T-cell (primary cell): Measurements from ENCODE around the gene RHOU. TPM values are rescaled to one million over a fixed set of nuclear protein-coding genes. Genes with fewer than 3 reads are reported as not detected.

Source experiments
- ATAC-seq, 4 experiments: fragments of 200-7000 bp in 3 of 4; fragments of 150-1000 bp in 1 of 4; cut with Tn5 transposase; replicated peaks in 1 of 4; 1 replicate in 3 of 4; 2 replicates in 1 of 4; pipeline ENCODE4 v1.10.0; 2021; ENCODE audit warnings: moderate library complexity in 3 of 4, mild to moderate bottlenecking in 2 of 4, moderate number of reproducible peaks in 1 of 4
- CTCF ChIA-PET, 2 donors: fragments of 300-600 bp; sonication (Branson Sonifier 250); formaldehyde crosslinking; loops; one replicate each; lab custom pipeline; 2022; ENCODE audit warnings: antibody characterized with exemption in 2 of 2; lab: Charles Lee
- POLR2A ChIA-PET, 2 donors: fragments of 300-600 bp; sonication (Branson Sonifier 250); formaldehyde crosslinking; loops; one replicate each; lab custom pipeline; 2022; ENCODE audit warnings: antibody characterized with exemption in 2 of 2; lab: Charles Lee
- DNase-seq, 35 experiments: peaks; one replicate each; pipeline versions ENCODE4 v3.0.0 to v3.0.0-alpha.2; 2013 to 2023
- H3K27ac ChIP-seq: one replicate; pipeline ENCODE4 v1.5.1; 2013; ENCODE audit warnings: low read length
- H3K27me3 ChIP-seq, 2 experiments: replicated peaks in 1 of 2; 1 replicate in 1 of 2; 2 replicates in 1 of 2; pipeline versions ENCODE4 v1.6.1 to v1.7.0; 2013; ENCODE audit warnings: low read length in 1 of 2, mixed read lengths in 1 of 2; ENCODE audit not compliant: control insufficient read depth in 2 of 2, insufficient read depth in 2 of 2; ENCODE audit errors: extremely low read depth in 1 of 2
- H3K36me3 ChIP-seq, 2 donors: 1 replicate in 1 of 2; 2 replicates in 1 of 2; pipeline versions ENCODE4 v1.6.1 to v1.7.0; 2013; ENCODE audit warnings: low read length in 1 of 2; ENCODE audit not compliant: control insufficient read depth in 2 of 2, insufficient read depth in 1 of 2; ENCODE audit errors: extremely low read depth in 1 of 2
- H3K4me1 ChIP-seq, 2 experiments: 1 replicate in 1 of 2; 2 replicates in 1 of 2; pipeline versions ENCODE4 v1.6.1 to v1.7.0; 2013; ENCODE audit warnings: low read length in 2 of 2, mixed read lengths in 1 of 2; ENCODE audit not compliant: insufficient read depth in 2 of 2, control insufficient read depth in 1 of 2; ENCODE audit errors: extremely low read depth in 1 of 2
- H3K4me3 ChIP-seq, 2 donors: 1 replicate in 1 of 2; 2 replicates in 1 of 2; pipeline versions ENCODE4 v1.5.1 to v1.7.0; 2013; ENCODE audit warnings: mild to moderate bottlenecking in 2 of 2, low read length in 1 of 2, moderate library complexity in 1 of 2; ENCODE audit not compliant: control insufficient read depth in 1 of 2; ENCODE audit errors: extremely low read depth in 1 of 2
- H3K9me3 ChIP-seq: 2 replicates; pipeline ENCODE4 v1.7.0; 2013
- H3K27ac Mint-ChIP-seq, 2 donors: one replicate each; pipeline ENCODE4 v1.8.0; 2020 to 2021; ENCODE audit warnings: mild to moderate bottlenecking in 2 of 2, mixed read lengths in 2 of 2
- H3K27me3 Mint-ChIP-seq, 2 donors: one replicate each; pipeline ENCODE4 v1.8.0; 2021 to 2022; ENCODE audit warnings: mixed read lengths in 2 of 2
- H3K36me3 Mint-ChIP-seq: one replicate; pipeline ENCODE4 v1.8.0; 2021; ENCODE audit warnings: mixed read lengths
- H3K4me1 Mint-ChIP-seq, 3 donors: one replicate each; pipeline ENCODE4 v1.8.0; 2020 to 2022; ENCODE audit warnings: mixed read lengths in 3 of 3, mild to moderate bottlenecking in 1 of 3
- H3K4me3 Mint-ChIP-seq, 3 donors: one replicate each; pipeline ENCODE4 v1.8.0; 2020 to 2022; ENCODE audit warnings: mild to moderate bottlenecking in 3 of 3, mixed read lengths in 3 of 3, moderate library complexity in 3 of 3
- H3K9me3 Mint-ChIP-seq, 3 donors: one replicate each; pipeline ENCODE4 v1.8.0; 2020 to 2022; ENCODE audit warnings: mixed read lengths in 3 of 3
- WGBS: methylation state at CpG from one replicate; pipeline ENCODE4 v1.1.5; 2013; ENCODE audit warnings: missing lambda C conversion rate; ENCODE audit not compliant: insufficient coverage; 5-methylcytosine and 5-hydroxymethylcytosine counted together
- total RNA-seq, 35 experiments: library from RNA in 6 of 35; stranded (reverse) in 6 of 35; fragments of 120-200 nt in 1 of 35; gene quantifications; one replicate each; pipeline versions ENCODE4 v1.2.1 to v1.2.4 and lab custom pipeline; 2013 to 2026

Gene RHOU
- total RNA-seq, 5 donors from 2014 or later (not counting 1 experiment from before 2014, with no cell fraction given), result 1.5 to 2.3 (median 1.8) TPM

DNA sequence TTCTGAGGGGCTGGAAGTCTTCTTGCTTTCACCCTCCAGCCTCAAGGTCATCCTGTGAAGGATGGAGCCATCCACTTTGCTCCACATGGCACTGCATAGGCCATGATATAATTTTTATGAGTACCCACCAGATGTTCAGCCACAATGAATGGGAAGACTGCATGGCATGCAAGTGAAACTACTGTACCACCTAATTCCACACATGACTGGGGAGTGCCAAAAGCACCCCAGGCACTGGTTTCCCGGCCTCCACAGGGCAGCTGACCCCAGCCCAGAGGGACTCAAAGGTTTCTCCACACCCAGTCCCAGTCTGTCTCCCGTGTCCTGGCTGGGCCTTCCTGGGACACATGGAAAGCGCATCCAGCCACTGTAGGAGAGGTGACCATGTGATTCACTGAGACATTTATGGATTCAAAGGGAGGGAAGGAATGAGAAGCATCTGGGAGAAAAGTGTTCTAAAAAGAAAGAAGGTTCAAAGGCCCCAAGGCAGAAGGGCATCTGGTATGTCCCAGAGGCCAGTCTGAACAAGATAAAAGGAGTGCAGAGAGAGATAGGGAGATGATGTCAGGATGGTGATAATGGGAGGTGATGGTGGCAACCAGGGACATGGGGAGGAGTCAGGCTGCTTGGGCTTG lies 12.1 kb downstream of the RHOU start:
- H3K27me3 ChIP-seq, result peaks cover 0 to 4% of the 10 kb centered on the region in 2 experiments
- ChIA-PET POLR2A (no interaction called here), CTCF (interaction anchor here in 1 of 2 donors (0.5 kb wide), 1 partner anchor 94 kb away, joined by 3 read pairs; no protein-coding TSS in a partner anchor)
- Mint-ChIP-seq H3K27me3 (no peaks in the 10 kb centered on the region), H3K4me3 (no peak overlapping the region), H3K36me3 (peaks cover 14% of the 10 kb centered on the region), H3K4me1 (peaks cover 9 to 13% (median 9%) of the 10 kb centered on the region in 3 donors), H3K9me3 (no peaks in the 10 kb centered on the region), H3K27ac (no peak overlapping the region)
- DNase-seq (no peak), ATAC-seq (no peak)
- peaks cover 0 to 15% of the 10 kb centered on the region in 2 experiments for H3K4me1 ChIP-seq
- H3K27ac ChIP-seq, result no peak overlapping the region
- H3K4me3 ChIP-seq, result no peak overlapping the region
- 100% methylated on average over 2 of the region's 3 CpGs for WGBS
- H3K9me3 ChIP-seq, result no peaks in the 10 kb centered on the region
- H3K36me3 ChIP-seq, result peaks cover 7 to 18% of the 10 kb centered on the region in 2 donors

DNA sequence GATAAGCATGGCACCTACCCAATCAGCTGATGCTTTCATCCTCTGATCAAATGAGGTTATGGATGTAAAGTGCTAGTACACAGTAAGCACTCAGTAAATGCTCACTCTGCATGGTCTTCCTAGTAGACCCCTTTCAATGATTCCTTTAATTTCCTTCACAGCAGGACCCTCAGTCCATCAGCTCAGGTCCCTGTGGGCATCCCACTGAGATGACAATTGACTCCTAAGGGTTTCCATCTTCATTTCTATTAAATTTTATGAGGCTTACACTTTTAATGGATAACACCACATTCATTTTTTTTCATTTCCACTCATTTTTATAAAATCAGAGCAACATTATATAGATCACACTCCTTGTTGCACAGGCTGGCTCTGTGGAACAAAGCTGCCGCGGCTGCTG lies 12.8 kb downstream of the RHOU start:
- H3K9me3 Mint-ChIP-seq, result no peaks in the 10 kb centered on the region
- Histone ChIP-seq H3K9me3 (no peaks in the 10 kb centered on the region), H3K36me3 (peaks cover 5 to 18% of the 10 kb centered on the region in 2 donors), H3K4me1 (peaks cover 0 to 15% of the 10 kb centered on the region in 2 experiments), H3K27ac (no peak overlapping the region), H3K4me3 (no peak overlapping the region), H3K27me3 (peaks cover 0 to 4% of the 10 kb centered on the region in 2 experiments)
- no peak for ATAC-seq
- no CpG with 5 or more reads among the region's 2 CpGs for WGBS
- no peak for DNase-seq
- H3K4me1 Mint-ChIP-seq, result peaks cover 9 to 13% (median 9%) of the 10 kb centered on the region in 3 donors
- peaks cover 13% of the 10 kb centered on the region for H3K36me3 Mint-ChIP-seq
- H3K27me3 Mint-ChIP-seq, result no peaks in the 10 kb centered on the region
- H3K27ac Mint-ChIP-seq, result no peak overlapping the region
- ChIA-PET POLR2A (no interaction called here), CTCF (interaction anchor here in 1 of 2 donors (0.5 kb wide), 1 partner anchor 94 kb away, joined by 3 read pairs; no protein-coding TSS in a partner anchor)
- H3K4me3 Mint-ChIP-seq, result no peak overlapping the region

DNA sequence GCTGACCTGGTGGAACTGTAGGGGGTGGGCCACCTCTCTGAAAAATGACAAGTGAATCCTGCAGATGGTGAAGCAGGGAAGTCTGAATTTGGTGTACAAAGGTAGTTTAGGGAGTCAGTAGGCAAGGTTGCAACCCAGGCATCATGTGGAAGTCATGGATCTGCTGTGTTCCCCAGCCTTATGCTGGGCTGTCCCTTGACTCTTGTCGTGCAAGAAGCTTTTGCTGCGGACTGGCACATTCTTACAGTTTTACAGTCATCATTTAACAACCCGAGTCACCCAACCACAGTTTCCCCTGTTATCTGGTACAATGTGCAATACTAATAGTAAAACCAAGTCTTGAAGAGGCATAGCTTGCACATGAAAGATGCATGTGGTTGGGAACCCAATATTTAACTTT lies 13.2 kb downstream of the RHOU start:
- Histone ChIP-seq H3K36me3 (peaks cover 1 to 14% of the 10 kb centered on the region in 2 donors), H3K4me3 (no peak overlapping the region), H3K9me3 (no peaks in the 10 kb centered on the region), H3K4me1 (peaks cover 0 to 15% of the 10 kb centered on the region in 2 experiments), H3K27ac (no peak overlapping the region), H3K27me3 (peaks cover 2 to 4% of the 10 kb centered on the region in 2 experiments)
- peaks cover 9 to 13% (median 9%) of the 10 kb centered on the region in 3 donors for H3K4me1 Mint-ChIP-seq
- ChIA-PET POLR2A (no interaction called here), CTCF (interaction anchor here in 1 of 2 donors (0.5 kb wide), 1 partner anchor 93 kb away, joined by 3 read pairs; no protein-coding TSS in a partner anchor)
- ATAC-seq, result peak in 3 of 4 experiments; percentile 33 to 45 (median 42)
- H3K4me3 Mint-ChIP-seq, result no peak overlapping the region
- peaks cover 9% of the 10 kb centered on the region for H3K36me3 Mint-ChIP-seq
- H3K27ac Mint-ChIP-seq, result no peak overlapping the region
- H3K9me3 Mint-ChIP-seq, result no peaks in the 10 kb centered on the region
- peaks cover under 1 to 1% of the 10 kb centered on the region in 2 donors for H3K27me3 Mint-ChIP-seq
- peak in 3 of 35 experiments; percentile 4 to 36 (median 9) for DNase-seq
- WGBS, result 0% methylated on average over 2 of the region's 3 CpGs

DNA sequence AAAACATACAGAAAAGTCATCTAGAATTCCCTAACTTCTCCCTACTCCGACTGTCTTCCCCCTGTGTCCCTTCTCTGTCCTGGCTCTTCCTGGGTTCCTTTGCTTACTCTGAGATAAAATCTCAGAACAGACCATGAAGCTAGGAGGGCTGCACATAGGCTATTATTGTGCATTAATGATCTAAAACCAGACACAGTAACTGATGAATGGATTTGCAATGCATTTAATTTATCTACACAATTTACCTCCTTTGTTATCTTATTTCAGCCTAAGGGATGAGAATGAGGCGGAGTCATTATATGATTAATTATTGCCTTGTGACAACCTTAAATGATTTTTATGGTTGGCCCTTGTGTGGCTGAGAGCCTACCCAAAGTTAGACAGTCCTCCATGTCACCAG lies 14.5 kb downstream of the RHOU start:
- H3K4me3 ChIP-seq, result no peak overlapping the region
- Mint-ChIP-seq H3K4me3 (no peak overlapping the region), H3K27ac (no peak overlapping the region), H3K27me3 (peaks cover 6 to 8% of the 10 kb centered on the region in 2 donors), H3K4me1 (peaks cover 9 to 13% (median 9%) of the 10 kb centered on the region in 3 donors), H3K36me3 (peaks cover 4% of the 10 kb centered on the region), H3K9me3 (no peaks in the 10 kb centered on the region)
- no peaks in the 10 kb centered on the region for H3K9me3 ChIP-seq
- ChIA-PET CTCF (no interaction called here), POLR2A (no interaction called here)
- no peak for ATAC-seq
- peaks cover 4 to 7% of the 10 kb centered on the region in 2 experiments for H3K27me3 ChIP-seq
- DNase-seq, result no peak
- no CpG with 5 or more reads among the region's 2 CpGs for WGBS
- peaks cover 0 to 15% of the 10 kb centered on the region in 2 experiments for H3K4me1 ChIP-seq
- H3K36me3 ChIP-seq, result peaks cover 0 to 3% of the 10 kb centered on the region in 2 donors
- no peak overlapping the region for H3K27ac ChIP-seq

DNA sequence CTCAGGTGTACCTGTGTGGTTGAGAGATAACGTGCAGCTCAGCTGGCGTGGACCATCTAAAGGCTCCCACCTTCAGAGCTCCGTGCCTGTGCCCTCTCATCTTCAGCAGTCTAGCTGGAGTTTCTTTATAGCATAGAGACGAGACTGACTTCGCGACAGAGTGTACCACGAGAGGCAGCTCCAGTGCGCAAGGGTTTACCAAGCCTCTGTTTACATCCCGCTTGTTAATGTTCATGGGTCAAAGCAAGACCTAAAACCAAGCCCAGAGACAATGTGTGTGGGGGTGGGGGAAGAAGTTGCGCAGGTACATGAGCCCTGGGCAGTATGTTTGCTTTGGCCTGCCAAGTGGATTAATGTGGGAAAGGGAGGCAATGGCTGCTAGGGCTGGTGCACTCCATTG lies 15.6 kb downstream of the RHOU start:
- H3K4me1 ChIP-seq, result peaks cover 0 to 15% of the 10 kb centered on the region in 2 experiments
- no peaks in the 10 kb centered on the region for H3K9me3 ChIP-seq
- Mint-ChIP-seq H3K36me3 (peaks cover 4% of the 10 kb centered on the region), H3K9me3 (no peaks in the 10 kb centered on the region), H3K27me3 (peaks cover 15 to 19% of the 10 kb centered on the region in 2 donors), H3K27ac (no peak overlapping the region), H3K4me3 (no peak overlapping the region), H3K4me1 (peaks cover 9 to 17% (median 14%) of the 10 kb centered on the region in 3 donors)
- peaks cover 4 to 15% of the 10 kb centered on the region in 2 experiments for H3K27me3 ChIP-seq
- no peak overlapping the region for H3K27ac ChIP-seq
- H3K4me3 ChIP-seq, result no peak overlapping the region
- DNase-seq (no peak), ATAC-seq (no peak)
- ChIA-PET CTCF (no interaction called here), POLR2A (no interaction called here)
- peaks cover 0 to 3% of the 10 kb centered on the region in 2 donors for H3K36me3 ChIP-seq
- WGBS, result 82% methylated on average over 10 of the region's 10 CpGs

DNA sequence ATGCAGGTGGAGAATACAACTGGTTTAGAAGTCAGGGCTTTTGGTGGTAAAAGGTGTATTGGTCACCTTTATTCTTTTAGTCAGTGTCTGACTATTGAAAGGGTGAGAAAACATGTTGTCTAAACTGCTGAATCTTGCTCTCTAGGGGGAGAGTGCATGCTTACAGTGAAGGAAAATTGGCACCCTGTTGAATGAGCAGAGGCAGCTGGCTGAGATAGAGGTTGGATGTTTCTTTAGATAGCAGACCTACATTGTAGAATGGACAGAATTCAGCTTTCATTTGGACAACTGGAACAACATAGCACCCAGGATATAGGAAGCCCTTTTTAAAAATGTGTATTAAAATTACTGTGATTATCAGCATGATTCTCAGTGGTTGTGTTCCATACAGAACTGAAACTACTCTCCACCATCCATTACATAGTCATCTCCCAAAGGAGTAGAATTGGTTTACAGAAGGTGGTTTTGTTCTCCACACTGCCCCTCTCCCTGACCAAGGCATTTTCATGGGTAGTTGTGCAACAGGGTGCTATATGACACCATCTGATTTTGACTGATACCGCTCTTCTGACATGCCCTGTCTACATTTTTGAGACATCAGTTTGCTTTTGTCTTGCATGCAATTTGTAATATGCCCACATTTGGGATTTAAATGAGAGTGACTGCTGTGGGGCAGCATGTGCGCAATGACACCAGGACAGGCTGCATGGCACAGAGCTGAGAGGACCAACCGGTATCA lies 16.2 kb downstream of the RHOU start:
- Histone ChIP-seq H3K27me3 (peaks cover 4 to 15% of the 10 kb centered on the region in 2 experiments), H3K4me1 (peaks cover 0 to 15% of the 10 kb centered on the region in 2 experiments), H3K4me3 (no peak overlapping the region), H3K27ac (no peak overlapping the region), H3K36me3 (peaks cover 0 to under 1% of the 10 kb centered on the region in 2 donors), H3K9me3 (no peaks in the 10 kb centered on the region)
- H3K9me3 Mint-ChIP-seq, result peaks cover 0 to 2% (median 0%) of the 10 kb centered on the region in 3 donors
- H3K36me3 Mint-ChIP-seq, result peaks cover 4% of the 10 kb centered on the region
- H3K27me3 Mint-ChIP-seq, result peaks cover 16 to 22% of the 10 kb centered on the region in 2 donors
- DNase-seq (no peak), ATAC-seq (no peak)
- H3K27ac Mint-ChIP-seq, result no peak overlapping the region
- H3K4me1 Mint-ChIP-seq, result peaks cover 9 to 17% (median 14%) of the 10 kb centered on the region in 3 donors
- H3K4me3 Mint-ChIP-seq, result no peak overlapping the region
- CTCF ChIA-PET, result no interaction called here
- POLR2A ChIA-PET, result no interaction called here
- 94% methylated on average over 2 of the region's 3 CpGs for WGBS
